Kidney capillary endothelial cell (primary cell): Measurements from ENCODE around the gene FA2H.
"Not testable (repeated sequence)": the region's sequence is repeated elsewhere in the genome, so short reads cannot be mapped to it uniquely, and the experiment has no call there.

ENCODE experiments used
- DNase-seq: peaks from one replicate; pipeline ENCODE4 v3.0.0-alpha.2; 2018; ENCODE audit warnings: low spot score

Gene FA2H

GRCh38 chr16:74724820-74725549 lies 49.6 kb downstream of the FA2H start:
- no peak for DNase-seq

- no peak for DNase-seq
Observed at GRCh38 chr16:74723256-74723655, 51.4 kb downstream of the FA2H start.

DNA sequence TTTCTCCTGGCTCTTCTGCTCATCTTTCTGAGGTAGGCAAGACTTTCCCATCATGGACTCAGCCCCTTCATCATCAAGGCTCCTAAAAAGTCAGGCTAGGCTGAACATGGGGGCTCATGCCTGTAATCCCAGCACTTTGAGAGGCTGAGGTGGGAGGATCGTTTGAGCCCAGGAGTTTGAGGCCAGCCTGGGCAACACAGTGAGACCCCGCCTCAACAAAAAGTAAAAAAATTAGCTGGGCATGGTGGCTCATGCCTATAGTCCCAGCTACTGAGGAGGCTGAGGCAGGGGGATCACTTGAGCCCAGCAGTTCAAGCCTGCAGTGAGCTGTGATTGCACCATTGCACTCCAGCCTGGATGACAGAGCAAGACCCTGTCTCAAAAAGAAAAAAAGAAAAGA lies 52.5 kb downstream of the FA2H start:
- not testable (repeated sequence) for DNase-seq

DNA sequence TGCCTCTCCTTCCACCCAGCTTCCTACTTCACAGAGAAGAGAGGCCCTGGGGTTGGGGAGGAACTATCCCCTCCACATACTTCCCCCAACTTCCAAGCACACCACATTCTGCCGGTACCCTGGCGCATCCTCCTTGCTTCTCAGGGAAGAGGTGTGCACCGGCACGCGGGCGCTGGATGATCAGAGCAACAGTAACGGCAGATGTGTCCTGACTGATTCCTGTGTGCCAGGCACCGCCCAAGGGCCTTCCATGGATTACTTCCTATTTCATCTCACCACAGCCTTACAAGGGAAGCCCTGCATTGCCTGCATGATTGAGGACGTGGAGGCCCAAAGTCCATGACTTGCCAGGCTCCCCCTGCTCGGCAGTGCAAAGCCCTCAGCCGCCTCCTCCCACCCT lies 52.9 kb downstream of the FA2H start:
- DNase-seq, result no peak

- no peak for DNase-seq
Observed at GRCh38 chr16:74720579-74720978, 54.0 kb downstream of the FA2H start.

GRCh38 chr16:74718741-74719610 lies 55.6 kb downstream of the FA2H start:
- no peak for DNase-seq

GRCh38 chr16:74718140-74718539 lies 56.5 kb downstream of the FA2H start:
- DNase-seq, result no peak

DNA sequence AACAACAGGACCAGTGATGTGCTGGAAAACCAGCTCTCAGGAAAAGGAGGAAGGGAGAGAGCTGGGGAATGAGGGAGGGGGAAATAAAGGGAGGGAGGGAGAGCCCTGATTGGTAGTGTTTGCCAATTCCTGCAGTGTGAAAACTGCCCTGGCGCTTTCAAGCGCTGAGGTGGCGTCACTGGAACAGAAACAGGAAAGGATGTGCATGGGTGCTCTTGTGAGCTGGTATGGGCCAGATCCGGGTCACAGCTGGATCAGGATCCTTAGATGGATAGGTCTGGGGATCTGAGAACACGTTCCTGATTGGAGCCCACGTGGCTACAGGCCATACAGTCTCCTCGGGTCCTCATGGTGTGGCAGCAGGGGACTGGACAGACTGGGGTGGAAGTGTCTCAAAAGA lies 57.3 kb downstream of the FA2H start:
- no peak for DNase-seq

DNA sequence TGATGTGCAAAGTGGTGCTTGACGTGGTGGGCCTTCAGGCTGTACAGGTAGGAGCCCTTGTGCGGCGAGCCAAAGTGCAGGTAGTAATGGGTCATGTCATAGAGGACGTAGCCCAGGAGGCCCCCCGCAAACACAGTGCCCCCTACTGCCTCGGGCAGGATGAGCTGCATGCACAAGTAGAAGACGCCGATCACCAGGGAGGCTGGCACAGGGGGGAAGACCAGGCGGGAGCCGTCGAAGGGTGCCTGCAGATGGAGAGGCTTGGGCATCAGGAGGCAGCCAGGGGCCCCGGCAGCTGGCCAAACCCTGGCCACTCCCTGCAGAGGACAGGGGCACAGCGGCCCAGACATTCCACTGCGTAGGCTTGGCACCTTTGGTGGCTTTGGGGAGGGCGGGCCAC lies 58.3 kb downstream of the FA2H start:
- no peak for DNase-seq

DNA sequence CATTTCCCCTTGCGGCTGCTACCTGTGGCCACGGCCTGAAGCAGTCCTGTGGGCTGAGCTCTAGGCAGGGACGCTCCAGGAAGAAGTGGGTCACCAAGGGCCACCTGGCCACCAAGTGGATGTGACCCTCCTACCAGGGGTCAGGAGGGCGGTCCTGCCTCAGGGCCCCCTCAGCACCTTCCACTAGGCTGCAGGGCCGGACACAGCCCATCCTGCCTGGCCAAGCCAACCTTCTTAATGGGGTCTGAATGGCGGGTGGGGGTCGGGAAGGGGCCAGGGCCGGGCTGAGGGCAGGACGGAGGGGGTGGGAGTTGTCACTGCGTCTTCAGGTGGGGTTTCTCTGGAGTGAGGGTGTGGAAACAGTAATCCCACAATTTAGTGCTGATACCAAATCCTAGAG lies 60.7 kb downstream of the FA2H start:
- DNase-seq, result no peak

GRCh38 chr16:74713325-74713724 lies 61.3 kb downstream of the FA2H start:
- no peak for DNase-seq

DNA sequence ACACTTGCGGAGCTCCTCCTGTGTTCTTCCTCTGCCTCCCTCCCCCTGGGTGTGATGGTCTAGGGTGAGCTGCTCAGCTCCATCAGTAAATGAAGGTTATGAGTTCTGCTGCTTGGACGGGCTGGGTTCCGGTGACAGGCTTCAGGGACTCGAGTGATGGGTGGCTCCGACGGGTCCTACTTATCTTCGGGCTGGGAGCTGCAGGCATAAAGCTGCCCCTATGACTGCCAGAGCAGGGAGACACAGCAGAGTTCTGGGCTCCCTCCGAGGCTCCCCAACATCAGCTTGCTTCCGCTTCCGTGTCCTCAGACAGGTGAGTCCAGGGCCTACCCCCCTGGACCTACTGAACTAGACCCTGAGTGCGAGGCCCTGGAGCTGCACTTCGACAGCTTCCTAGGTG lies 62.7 kb downstream of the FA2H start:
- no peak for DNase-seq

- no peak for DNase-seq
Observed at GRCh38 chr16:74710401-74710800, 64.2 kb downstream of the FA2H start.

DNA sequence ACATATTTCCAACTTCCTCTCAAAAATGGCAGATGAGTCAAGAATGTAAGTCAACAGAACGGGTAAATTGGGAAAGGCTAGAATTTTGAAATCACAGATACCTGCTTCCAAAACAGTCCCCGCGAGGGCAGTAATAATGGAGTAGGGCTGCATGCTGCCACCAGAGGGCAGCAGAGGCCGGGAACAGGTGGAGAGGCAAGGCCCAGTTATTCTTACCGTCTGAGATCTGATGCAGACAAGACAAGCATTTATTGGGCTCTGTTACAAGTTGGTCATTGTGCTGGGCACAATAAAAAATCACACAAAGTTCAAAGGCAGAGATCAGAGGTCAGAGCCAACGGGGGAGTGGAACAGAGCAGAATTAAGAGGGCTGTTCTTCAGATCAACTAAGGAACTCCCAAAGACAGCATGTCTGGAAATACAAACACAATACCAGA lies 65.2 kb downstream of the FA2H start:
- DNase-seq, result peak; percentile 67

- peak; percentile 91 for DNase-seq
Observed at GRCh38 chr16:74700438-74701225, 74.0 kb downstream of the FA2H start, which contains the start of gene MLKL. TSS of gene MLKL (minus strand) at chr16:74700862. CDS start at chr16:74695757, 5,105 bp downstream.

- no peak for DNase-seq
Observed at GRCh38 chr16:74700116-74700437, 74.5 kb downstream of the FA2H start.

DNA sequence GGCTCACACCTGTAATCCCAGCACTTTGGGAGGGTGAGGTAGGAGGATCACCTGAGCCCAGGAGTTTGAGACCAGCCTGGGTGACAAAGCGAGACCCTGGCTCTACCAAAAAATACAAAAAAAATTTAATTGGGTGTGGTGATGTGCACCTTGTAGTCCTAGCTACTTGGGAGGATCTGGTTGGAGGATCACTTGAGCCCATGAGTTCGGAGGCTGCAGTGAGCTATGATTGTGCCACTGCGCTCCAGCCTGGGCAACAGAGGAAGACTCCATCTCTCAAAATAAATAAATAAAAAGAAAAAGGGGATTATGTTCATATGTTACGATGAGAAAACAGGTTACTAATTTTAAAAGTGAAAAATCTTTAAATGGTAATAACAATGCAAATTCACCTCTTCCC lies 75.0 kb downstream of the FA2H start:
- DNase-seq, result no peak

DNA sequence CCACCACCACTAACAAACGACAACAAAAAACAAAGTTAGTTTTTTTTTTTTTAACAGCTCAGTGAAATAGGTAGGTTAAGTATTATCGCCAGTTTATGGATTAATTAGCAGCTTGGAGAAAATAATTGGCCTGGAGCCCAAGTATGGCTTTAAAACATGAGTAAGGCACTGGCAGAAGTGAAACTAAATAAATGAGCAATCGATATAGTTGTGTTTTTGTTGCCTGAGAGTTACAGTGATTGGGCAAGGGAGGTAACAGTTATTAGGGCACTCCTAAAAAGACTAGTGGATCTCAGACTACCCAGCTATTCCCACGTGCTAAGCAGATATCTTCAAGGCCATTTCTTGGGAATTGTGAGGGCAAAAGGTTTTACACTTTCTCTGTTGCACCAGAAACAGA lies 76.4 kb downstream of the FA2H start:
- no peak for DNase-seq

GRCh38 chr16:74695450-74696422 lies 78.9 kb downstream of the FA2H start:
- DNase-seq, result peak; percentile 73

- DNase-seq, result no peak
Observed at GRCh38 chr16:74691093-74691855, 83.3 kb downstream of the FA2H start.

- DNase-seq, result no peak
Observed at GRCh38 chr16:74682556-74682955, 92.1 kb downstream of the FA2H start.
